ENCODE data around the gene TMEM202. TPM values are rescaled to one million over a fixed set of nuclear protein-coding genes. Genes with fewer than 3 reads are reported as not detected.
"Not testable (repeated sequence)": the region's sequence is repeated elsewhere in the genome, so short reads cannot be mapped to it uniquely, and the experiment has no call there.

Gene TMEM202
- total RNA-seq, result not detected in 2 replicates

- no peak for DNase-seq (ENCODE audit: low read depth in 2 of 2)
Observed at GRCh38 chr15:72397796-72398588, at the start of gene TMEM202. TMEM202 (plus strand) TSS chr15:72398305; CDS start chr15:72398327, 22 bp downstream.

DNA sequence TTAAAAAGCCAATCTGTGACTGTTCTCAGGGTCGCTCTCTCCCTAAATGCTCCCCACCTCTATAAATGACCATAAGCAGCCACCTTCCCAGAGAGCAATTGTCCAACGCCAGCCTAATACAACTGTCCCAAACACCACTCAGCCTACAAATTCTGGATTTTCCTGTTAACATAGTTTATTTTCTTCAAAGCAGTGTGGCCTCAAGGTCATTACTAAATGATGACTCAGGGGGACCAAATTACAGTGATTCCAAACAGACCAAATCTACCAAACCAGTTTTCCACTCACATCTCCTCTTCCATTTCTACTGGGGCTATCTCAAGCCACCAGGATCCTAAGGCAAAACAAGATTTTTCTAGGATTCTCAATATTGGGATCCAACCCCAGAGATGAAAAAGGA lies 44.8 kb upstream of the TMEM202 start:
- DNase-seq (ENCODE audit: low read depth in 2 of 2), result no peak

DNA sequence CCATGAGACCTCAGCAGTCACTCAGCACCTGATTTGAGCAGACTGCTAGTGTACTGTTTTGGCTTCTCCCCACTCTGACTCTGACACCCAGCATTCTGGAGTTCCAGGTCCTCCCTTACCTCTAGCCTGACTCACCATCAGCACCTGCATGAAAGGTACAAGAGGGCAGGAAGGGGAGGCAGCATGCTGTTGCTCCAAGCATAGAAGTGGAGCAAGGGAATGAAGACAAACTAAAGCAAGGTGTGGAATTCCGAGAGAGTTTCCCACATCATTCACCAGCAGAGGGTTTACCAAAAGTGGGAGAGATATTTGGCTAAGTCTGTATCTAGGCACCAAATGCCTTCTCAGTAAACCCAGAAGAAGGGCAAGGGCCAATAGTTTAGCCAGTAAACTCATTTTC lies 43.6 kb upstream of the TMEM202 start:
- no peak for DNase-seq (ENCODE audit: low read depth in 2 of 2)

DNA sequence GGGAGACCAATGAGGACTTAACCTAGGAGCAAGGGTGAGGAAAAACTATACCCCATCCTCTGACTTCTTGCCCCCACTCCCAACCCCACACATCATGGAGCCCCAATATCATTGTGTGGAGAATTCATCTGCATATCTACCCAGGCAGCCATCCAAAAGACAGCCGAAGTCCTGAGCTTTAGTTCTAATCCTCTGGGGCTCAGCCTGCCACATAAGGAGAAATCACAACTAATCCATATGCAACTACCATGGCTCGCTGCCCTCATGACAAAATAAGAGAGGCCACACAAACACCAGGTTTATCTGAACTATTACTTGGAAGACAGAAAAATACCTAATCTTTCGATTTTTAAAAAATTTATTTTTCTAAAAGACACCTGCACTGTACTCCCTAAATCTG lies 40.0 kb upstream of the TMEM202 start:
- no peak for DNase-seq (ENCODE audit: low read depth in 2 of 2)

GRCh38 chr15:72358650-72359171 lies 39.4 kb upstream of the TMEM202 start:
- peak; percentile 73 to 87 for DNase-seq (ENCODE audit: low read depth in 2 of 2)

DNA sequence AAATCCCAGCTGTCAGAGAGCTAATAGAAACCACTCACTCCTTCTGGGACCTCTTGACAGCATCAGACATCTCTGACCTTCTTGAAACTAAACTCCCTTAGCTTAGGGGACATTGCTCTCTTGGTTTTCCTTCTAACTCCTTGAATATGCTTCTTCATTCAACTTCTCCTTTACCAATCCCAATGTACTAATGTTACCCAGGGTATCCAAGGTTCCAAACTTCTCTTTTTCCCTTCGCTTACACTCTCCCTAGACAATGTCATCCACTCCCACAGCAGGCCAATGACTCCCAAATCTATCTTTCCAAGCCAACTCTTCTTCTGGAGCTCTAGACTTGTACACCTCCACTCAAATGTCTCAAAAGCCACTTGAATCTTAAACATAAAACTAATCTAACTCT lies 36.9 kb upstream of the TMEM202 start:
- no peak for DNase-seq (ENCODE audit: low read depth in 2 of 2)

GRCh38 chr15:72365844-72366243 lies 32.3 kb upstream of the TMEM202 start:
- DNase-seq (ENCODE audit: low read depth in 2 of 2), result no peak

DNA sequence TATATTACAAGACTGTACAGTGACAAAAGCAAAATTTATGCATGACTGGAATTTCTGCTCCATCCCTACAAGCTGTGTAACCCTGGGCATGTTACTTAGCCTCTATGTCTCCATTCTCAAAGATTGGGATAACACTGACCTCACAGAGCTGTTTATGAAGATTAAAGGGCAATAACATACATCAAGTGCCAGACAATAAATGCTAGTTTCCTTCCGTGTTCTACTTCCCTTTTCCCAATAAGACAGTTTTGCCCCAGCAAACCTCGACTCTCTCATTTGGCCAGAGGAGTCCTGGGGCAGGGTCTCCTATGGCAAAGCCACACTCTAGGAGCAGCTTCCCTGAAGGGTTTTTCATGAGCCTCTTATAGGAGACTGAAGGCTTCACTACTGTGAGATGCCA lies 29.8 kb upstream of the TMEM202 start:
- DNase-seq (ENCODE audit: low read depth in 2 of 2), result no peak

DNA sequence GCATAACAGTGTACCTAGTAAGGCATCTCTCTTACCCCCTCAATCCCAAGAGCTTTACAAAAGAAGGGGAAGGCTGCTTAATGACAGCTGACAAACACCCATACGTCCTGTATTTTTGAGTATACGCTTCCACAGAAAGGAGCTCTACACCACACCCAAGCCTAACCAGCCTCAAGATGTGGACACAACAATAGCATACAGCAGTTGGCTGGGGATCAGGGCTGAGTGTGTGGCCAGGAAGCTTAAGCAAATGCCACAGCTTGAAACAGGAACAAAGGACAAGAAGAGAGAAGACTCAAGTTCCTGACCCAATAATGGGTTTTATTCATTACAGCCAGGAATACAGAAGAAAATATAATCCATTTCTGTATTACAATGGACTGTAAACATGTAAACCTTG lies 29.2 kb upstream of the TMEM202 start:
- peak in 1 of 2 donors; percentile 19 for DNase-seq (ENCODE audit: low read depth in 2 of 2)

- peak in 1 of 2 donors; percentile 40 for DNase-seq (ENCODE audit: low read depth in 2 of 2)
Observed at GRCh38 chr15:72369964-72370363, 28.1 kb upstream of the TMEM202 start.

GRCh38 chr15:72372361-72372760 lies 25.7 kb upstream of the TMEM202 start:
- no peak for DNase-seq (ENCODE audit: low read depth in 2 of 2)

- DNase-seq (ENCODE audit: low read depth in 2 of 2), result no peak
Observed at GRCh38 chr15:72375501-72375845, 22.6 kb upstream of the TMEM202 start.

GRCh38 chr15:72375846-72376581 lies 22.1 kb upstream of the TMEM202 start, which contains the start of gene HEXA:
HEXA (minus strand) TSS chr15:72376014; CDS start chr15:72375972, 42 bp downstream.
- DNase-seq (ENCODE audit: low read depth in 2 of 2), result peak; percentile 87 to 97

DNA sequence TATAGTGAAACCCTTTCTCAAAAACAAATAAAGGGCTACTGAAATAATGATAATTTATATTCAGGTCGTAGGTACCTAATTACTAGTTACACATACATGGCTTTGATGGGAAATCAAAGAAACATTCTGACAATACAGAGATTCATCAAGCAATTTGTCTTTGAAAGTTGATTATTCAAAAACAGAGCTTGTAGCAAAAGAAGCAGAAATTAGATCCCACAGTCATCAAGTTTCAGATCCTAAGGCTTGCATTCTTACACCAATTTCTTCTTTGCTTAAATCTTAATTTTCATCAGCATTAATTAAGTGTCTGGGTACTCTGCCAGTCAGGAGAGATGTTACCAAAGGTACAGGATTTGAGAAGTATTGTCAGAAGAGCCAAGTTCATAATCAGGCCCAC lies 20.8 kb upstream of the TMEM202 start:
- no peak for DNase-seq (ENCODE audit: low read depth in 2 of 2)

DNA sequence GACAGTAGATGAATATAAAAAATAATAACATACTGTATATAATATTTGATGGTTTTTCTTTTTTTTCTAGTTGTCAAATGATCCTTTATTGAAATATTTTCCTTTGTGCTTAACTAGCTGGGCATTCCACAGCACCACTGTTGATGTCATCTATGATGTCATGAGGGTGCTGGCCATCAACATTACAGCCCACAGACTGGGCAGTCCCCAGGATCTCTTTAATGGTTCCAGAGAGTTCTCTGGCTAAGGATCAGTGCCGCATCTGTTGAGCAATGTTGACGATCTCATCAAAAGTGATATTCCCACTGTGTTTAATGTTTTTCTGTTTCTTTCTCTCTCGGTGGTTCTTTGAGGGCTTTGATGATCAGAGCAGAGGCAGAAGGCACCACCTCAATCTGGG lies 19.0 kb upstream of the TMEM202 start:
- not testable (repeated sequence) for DNase-seq (ENCODE audit: low read depth in 2 of 2)

DNA sequence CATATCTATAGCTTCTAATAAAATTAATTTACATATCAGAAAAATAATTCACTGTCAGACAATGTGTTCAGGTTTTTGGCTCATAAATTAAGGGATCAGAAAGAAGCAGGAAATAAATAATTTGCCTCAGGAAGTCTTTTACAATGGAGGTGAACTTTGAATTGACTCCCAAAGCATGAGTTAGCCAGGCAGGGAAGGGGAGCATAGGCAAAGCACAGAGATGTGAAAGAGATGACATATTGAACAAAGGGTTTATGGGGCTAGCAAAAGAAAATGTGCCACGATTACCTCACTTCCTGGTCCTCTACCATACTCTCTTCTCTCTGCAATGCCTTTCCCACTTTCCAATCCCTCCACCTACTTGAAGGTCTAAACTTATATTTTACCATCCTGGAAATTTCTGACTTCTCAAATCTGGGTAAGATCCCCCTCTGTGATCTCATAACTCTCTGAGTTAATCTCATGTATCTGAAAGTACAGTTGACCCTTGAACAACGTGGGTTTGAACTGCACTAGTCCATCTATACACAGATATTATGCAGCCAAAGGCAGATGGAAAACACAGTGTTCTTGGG lies 18.2 kb upstream of the TMEM202 start:
- DNase-seq (ENCODE audit: low read depth in 2 of 2), result peak; percentile 67 to 83

GRCh38 chr15:72380743-72381142 lies 17.4 kb upstream of the TMEM202 start:
- no peak for DNase-seq (ENCODE audit: low read depth in 2 of 2)

GRCh38 chr15:72382146-72382545 lies 16.0 kb upstream of the TMEM202 start:
- DNase-seq (ENCODE audit: low read depth in 2 of 2), result peak in 1 of 2 donors; percentile 6

GRCh38 chr15:72387741-72388140 lies 10.4 kb upstream of the TMEM202 start:
- no peak for DNase-seq (ENCODE audit: low read depth in 2 of 2)

DNA sequence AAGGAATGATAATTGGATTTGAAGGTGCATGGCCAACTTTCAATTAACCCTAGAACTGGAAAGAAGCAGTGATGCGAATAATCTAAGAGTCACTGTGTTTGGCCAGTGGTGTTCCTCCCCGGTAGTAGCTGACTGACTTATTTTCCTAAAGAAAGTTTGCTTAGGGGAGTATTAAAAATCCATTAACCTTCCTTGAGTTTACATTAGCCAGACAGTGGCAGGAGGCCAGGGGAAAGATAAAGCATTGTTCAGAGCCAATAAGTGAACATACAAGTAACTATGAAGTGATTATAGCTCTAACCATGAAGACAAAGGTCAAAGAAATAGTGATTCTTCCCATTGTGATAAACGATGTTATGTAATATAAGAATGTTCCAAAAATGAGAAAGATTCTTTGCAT lies 8.9 kb upstream of the TMEM202 start:
- no peak for DNase-seq (ENCODE audit: low read depth in 2 of 2)

DNA sequence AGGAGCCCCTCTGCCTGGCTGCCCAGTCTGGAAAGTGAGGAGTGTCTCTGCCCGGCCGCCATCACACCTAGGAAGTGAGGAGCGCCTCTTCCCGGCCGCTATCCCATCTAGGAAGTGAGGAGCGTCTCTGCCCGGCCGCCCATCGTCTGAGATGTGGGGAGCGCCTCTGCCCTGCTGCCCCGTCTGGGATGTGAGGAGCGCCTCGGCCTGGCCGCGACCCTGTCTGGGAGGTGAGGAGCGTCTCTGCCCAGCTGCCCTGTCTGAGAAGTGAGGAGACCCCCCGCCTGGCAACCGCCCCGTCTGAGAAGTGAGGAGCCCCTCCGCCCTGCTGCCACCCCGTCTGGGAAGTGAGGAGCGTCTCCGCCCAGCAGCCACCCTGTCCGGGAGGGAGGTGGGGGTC lies 1.8 kb upstream of the TMEM202 start:
- DNase-seq (ENCODE audit: low read depth in 2 of 2), result not testable (repeated sequence)

DNA sequence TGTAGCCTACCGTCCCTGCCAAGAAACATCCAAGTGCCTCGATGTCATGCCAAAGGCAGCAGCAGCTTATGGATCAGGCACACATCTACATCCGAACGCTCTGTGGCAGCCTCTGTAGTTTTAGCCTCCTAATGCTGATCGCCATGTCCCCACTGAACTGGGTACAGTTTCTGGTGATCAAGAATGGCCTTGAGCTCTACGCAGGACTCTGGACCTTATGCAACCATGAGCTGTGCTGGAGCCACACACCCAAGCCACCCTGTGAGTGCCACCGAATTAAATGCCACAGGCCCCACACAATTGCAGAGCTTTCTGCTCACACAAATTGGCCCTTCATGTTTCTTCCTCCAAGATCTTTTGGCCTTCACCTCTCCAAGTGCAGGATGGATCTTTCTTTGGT lies 543 bp downstream of the TMEM202 start:
- no peak for DNase-seq (ENCODE audit: low read depth in 2 of 2)
